K562 treated with DMSO at 1 percent for 48 hours (cell line): Measurements from ENCODE around the gene C12orf56. TPM values are rescaled to one million over a fixed set of nuclear protein-coding genes. Genes with fewer than 3 reads are reported as not detected.

Experiments
- total RNA-seq: library from RNA; unstranded; fragments of 300-600 nt; gene quantifications from 2 replicates; pipeline ENCODE4 v1.2.3, GENCODE V29; 2022; ENCODE audit warnings: low replicate concordance; ENCODE audit errors: extremely low read depth

Gene C12orf56, protein sequence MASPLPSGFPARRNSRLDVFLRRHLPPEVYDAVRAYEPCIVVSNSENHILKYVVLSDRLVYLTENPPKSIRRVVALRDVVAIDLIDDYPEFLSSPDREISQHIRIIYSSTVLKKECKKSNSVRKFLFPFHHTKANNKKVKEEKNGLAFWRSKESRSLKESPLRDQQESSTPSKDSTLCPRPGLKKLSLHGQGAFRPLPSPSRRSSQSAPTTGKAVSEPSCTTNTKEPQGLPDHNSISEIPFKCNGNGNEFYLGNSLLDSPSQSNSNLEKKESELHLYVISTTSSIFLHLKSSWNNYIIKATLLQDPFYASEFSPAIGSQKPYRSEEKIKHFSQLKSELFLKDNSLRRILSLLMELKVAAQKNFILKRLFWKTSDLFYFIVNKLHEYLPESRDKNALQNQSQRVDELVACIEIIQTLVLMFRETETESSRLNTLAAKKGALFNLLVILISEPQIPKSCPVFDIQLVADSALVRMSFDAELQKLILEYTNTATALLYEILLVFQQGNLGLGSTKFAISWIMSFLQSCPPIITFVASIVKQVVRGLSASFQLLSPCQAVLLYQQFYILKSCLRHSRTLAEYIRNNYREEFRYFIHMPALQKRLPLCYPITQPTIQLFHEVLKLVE
- total RNA-seq, result not detected in 2 replicates

DNA sequence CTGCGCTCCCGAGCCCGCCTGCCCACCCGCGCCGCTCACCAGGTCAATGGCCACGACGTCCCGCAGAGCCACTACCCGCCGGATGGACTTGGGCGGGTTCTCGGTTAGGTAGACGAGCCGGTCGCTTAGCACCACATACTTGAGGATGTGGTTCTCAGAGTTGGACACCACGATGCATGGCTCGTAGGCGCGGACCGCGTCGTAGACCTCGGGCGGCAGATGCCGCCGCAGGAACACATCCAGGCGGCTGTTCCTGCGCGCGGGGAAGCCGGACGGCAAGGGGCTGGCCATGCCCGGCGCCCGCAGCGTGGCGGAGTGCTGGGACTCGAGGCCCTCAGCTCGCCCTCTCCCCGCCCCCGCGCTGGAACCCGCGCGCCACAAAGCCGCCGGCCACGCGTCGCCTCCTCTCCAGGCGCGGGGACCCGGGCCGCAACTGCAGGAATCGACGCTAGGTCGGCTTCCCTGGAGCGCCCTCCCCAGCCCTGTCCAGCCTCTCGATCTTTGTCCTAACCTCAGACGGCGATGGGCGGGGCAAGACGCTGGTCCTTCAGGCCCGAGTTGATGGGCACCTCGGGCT is at the start of gene C12orf56:
C12orf56 (minus strand) TSS at position 484 of the 577 bp plus-strand sequence; CDS start at position 291, 193 bp downstream.

DNA sequence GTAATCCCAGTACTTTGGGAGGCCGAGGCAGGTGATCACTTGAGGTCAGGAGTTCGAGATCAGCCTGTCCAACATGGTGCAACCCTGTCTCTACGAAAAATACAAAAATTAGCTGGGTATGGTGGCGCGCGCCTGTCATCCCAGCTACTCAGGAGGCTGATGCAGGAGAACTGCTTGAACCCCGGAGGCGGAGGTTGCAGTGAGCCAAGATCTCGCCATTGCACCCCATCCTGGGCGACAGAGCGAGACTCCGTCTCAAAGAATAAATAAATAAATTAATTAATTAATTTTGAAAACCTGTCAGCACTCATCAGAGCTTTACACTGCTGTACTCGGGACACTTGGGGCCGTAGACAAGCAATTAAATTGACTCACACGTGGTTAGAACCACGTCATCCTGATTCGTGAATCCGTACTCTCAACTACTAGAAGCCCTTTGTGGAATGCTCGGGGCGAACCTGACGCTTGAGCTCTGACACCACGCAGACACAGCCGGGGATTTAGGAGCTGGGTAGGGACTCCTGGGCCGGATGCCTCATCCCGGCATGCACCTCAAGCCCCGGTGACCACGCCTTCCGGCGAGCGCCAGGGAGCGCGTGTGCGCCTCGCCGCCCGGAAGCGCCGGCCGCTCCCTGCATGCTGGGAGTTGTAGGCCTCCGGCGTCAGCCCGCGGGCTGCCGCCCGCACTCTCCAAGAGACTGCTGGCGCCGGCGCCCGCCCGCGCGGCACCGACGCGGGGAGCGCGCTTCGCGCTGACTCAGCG is 13.3 kb upstream of the C12orf56 start, which contains the start of gene XPOT:
XPOT (plus strand) TSS at position 686 of the 763 bp plus-strand sequence. CDS start 5,644 bp downstream, outside the sequence.

DNA sequence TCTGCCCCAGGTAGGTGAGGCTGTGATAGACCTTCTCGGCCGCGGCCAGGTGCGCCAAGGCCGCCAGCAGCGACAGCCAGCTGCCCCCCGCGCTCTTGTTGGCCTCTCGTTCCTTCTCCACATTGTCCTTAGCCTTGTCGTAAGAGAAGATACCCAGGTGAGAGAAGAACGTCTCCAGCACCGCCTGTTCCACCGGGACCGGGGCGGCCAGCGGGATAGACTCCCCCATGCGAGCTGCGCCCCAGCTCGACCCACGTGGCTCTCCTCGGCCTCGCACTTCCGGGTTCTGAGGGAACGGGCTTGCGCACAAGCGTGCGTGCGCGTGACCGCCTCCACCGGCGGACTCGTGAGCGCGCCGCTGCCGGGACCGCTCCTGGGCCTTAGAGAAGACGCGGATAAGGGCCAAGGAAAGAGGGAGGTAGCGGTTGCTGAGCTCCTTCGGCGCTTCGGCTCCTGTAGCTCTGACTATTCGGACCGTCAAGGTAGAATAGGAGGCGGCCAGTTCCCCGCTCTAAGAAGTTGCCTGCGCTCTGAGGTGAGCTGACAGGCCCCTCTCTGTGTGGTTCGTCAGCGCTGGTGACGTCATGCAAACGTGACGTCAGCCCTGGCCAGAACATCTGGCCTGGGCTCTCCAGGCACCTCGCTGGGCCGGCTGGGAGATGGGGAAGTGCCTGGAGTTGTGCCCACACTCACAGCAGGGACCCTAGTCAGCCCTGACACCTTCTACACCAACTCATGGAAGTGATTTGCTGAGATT is 168.4 kb downstream of the C12orf56 start, which contains the start of gene KICS2:
KICS2 (minus strand) TSS at position 288 of the 757 bp plus-strand sequence; CDS start at position 229, 59 bp downstream.

Other genes starting within 250 kb of the C12orf56 start
- gene KICS2, start 168.5 kb downstream of the C12orf56 start, total RNA-seq, result not detected in 2 replicates
- gene XPOT, start 13.6 kb upstream of the C12orf56 start, total RNA-seq, result not detected in 2 replicates
- gene TBK1, start 61.4 kb upstream of the C12orf56 start, total RNA-seq, result not detected in 2 replicates
- not detected in 2 replicates for gene RASSF3, start 219.7 kb upstream of the C12orf56 start, total RNA-seq